Uterus (tissue), 2 donors: Measurements from ENCODE around the gene ATAD3B.

Source experiments
- CTCF ChIP-seq, 4 experiments: fragments of 200-600 bp in 2 of 4; fragments of 450-650 bp in 2 of 4; sonication (generic) in 2 of 4; IDR thresholded peaks; one replicate each; pipeline ENCODE4 v1.5.1; 2016 to 2019; ENCODE audit warnings: antibody characterized with exemption in 4 of 4, mild to moderate bottlenecking in 2 of 4, moderate library complexity in 1 of 4
- POLR2A ChIP-seq, 2 donors: fragments of 450-650 bp; IDR thresholded peaks; one replicate each; pipeline ENCODE4 v1.6.1; 2016; ENCODE audit warnings: antibody characterized with exemption in 2 of 2, mild to moderate bottlenecking in 1 of 2, moderate library complexity in 1 of 2

DNA sequence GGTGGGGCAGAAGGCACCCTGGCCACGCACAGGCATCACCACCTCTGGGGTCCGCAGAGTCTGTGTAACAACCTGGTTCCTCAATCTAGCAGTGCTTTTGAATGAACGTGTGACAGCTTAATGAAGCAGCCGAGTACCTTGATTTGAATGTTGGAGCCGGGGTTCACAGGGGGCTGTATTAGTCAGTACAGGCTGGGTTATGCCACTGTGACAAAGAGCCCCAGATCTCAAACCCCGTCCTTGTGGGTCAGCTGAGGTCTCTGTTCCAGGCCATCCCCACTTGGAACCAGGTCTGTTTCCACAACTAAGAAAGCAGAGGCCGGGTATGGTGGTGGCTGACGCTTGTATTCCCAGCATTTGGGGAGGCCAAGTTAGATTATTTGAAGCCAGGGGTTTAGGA is 58.4 kb downstream of the ATAD3B start:
- TF ChIP-seq POLR2A (IDR thresholded peaks at IDR 0.05) (no peak), CTCF (IDR thresholded peaks at IDR 0.05) (no peak)
